ENCODE measurements around the gene TSFM.

TSFM gene

DNA sequence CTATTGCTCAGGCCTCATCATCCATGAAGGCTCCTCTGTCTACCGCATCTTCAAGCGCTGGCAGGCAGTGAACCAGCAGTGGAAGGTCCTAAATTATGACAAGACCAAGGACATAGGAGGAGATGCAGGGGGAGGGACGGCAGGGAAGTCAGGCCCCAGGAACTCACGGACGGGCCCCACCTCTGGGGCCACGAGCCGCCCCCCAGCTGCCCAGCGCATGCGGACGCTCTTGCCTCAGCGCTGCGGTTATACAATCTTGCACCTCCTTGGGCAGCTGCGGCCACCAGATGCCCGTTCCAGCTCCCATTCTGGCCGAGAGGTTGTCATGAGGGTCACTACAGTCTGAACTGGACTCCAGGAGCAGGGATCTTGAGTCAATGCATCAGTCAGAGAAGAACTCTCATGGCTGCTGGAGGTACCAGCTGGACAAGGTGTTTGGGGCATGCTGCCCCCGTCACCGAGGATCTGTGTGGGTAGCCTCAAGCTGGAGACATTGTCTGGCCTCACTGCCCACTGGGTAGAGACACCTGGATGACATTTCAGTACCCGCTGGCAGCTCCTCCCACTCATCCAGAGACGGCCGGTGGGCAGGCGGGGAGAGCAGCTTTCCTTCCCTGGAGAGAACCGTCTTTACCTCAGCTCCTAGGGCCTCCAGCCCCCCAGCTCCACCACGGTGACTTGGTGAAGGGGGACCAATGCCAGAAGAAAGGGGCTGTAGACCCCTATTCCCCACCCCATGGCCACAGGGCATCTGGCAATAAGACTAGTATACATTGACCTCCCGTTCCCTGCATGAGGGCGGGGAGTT is 23.8 kb upstream of the TSFM start:
- TF ChIP-seq, protein P1, sequence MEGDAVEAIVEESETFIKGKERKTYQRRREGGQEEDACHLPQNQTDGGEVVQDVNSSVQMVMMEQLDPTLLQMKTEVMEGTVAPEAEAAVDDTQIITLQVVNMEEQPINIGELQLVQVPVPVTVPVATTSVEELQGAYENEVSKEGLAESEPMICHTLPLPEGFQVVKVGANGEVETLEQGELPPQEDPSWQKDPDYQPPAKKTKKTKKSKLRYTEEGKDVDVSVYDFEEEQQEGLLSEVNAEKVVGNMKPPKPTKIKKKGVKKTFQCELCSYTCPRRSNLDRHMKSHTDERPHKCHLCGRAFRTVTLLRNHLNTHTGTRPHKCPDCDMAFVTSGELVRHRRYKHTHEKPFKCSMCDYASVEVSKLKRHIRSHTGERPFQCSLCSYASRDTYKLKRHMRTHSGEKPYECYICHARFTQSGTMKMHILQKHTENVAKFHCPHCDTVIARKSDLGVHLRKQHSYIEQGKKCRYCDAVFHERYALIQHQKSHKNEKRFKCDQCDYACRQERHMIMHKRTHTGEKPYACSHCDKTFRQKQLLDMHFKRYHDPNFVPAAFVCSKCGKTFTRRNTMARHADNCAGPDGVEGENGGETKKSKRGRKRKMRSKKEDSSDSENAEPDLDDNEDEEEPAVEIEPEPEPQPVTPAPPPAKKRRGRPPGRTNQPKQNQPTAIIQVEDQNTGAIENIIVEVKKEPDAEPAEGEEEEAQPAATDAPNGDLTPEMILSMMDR (IDR thresholded peaks at IDR 0.05; ENCODE audit: control insufficient read depth, insufficient read depth, low read depth, low read length, missing control alignments) = no peak
- no peak overlapping the region for H3K4me3 ChIP-seq (ENCODE audit: control insufficient read depth, low read depth, low read length)
- no peak for DNase-seq (ENCODE audit: low read depth)

DNA sequence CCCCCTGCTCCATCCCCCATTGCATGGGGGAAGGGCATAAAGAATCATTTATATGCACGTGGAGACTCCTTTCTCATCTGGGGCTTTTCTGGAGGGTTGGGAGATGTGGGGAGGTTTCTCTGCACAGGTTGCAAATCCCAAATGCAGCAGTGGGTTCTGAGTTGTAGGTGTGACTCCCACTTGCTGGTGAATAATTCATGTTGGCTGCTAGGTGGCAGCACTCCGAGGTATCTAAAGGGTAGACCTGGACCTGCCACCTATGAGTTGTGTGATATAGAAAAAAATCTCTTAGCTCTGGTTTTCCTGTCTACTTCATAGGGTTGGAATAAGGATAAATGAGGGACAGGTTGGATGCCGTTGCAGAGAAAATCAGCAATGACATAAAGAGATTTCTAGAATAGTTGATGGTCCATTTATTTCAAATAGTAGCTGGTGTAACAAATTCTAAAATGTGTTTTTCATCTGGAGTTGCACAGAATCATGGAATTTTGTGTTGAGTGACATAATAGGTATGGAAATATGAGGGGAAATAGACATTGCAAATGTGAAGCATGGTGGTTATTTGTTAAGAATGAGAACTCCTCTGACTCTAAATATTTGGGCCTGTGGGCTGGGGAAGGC is 23.1 kb upstream of the TSFM start:
- no peak overlapping the region for H3K4me3 ChIP-seq (ENCODE audit: control insufficient read depth, low read depth, low read length)
- TF ChIP-seq, protein P1 (IDR thresholded peaks at IDR 0.05; ENCODE audit: control insufficient read depth, insufficient read depth, low read depth, low read length, missing control alignments) = peak; percentile 49
- no peak for DNase-seq (ENCODE audit: low read depth)

DNA sequence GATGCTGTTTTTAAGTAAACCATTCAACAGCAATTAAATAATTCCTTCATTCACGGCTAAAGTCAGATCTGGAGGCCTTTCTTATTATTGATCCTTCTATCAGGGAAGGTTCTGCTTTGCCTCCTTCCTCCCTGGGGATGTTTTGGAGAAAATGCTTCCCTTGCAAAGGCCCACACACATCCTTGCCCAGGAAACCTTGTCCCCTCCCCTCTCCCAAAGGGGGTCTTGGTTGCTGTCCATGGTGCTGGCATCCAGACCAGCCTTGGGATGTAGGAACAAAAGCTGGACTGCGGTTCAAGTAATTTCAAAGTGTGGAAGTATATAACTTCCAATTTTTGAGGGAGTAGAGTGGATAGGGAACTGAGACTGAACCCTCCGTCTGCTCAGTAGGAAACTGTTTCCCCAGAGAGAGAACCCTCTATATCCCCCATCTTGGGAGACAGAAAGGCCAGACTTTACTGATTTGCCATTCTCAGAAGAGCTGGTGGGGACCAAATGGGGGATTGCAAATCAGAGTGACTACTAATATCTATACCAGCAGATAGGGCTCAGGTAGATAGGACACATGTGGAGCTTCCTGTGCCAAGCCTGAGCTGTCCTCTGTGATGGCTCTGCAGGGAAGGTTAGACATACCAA is 22.1 kb upstream of the TSFM start:
- TF ChIP-seq, protein P1 (IDR thresholded peaks at IDR 0.05; ENCODE audit: control insufficient read depth, insufficient read depth, low read depth, low read length, missing control alignments) = no peak
- no peak for DNase-seq (ENCODE audit: low read depth)
- H3K4me3 ChIP-seq (ENCODE audit: control insufficient read depth, low read depth, low read length) = no peak overlapping the region

DNA sequence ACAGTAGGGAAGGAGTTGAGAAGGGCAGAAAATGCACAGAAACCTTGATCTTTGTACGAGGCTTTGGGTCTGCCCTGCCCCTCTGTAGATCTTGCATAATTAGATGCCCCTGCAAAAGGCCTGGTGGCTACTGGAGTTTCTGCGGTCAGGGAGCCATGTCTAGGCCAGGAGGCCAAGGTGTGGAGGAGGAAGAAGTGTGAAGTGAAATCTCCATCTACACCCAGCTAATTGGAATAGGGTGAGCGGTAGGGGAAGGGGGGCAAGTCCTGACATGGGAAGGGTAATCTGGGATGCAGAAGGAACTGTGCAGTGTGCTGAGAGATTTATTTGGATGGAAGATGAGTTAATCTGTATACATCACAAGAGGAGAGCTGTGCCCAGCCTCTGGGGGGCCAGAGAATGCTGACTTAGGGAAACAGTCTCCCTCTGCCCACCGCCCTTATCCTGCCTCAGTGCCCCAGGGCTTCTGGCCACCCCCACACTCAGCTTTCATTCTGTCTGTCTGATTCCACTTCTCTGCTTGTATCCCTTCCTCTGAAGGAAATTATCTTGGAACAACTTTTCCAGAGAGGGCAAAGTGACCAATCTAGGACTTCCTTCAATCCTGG is 21.1 kb upstream of the TSFM start:
- DNase-seq (ENCODE audit: low read depth) = no peak
- no peak overlapping the region for H3K4me3 ChIP-seq (ENCODE audit: control insufficient read depth, low read depth, low read length)
- TF ChIP-seq, protein P1 (IDR thresholded peaks at IDR 0.05; ENCODE audit: control insufficient read depth, insufficient read depth, low read depth, low read length, missing control alignments) = no peak

DNA sequence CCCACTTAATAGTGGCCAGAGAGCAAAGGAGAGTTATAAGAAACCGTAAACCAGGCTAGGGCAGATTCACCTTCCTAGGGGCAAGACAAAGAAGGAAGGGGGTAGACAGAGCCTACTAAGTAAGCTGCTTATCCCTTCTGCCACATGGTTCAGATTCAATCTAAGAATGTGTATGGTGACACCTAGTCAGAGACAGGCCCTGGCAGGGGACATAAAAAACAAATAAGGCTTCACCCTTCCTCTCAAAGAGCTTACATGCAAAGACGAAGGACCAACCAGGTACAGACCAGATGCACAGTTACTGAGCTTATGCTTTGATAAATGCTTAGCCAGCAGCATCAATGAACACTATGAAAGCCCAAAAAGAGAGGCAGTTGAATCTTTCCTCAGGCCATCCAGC is 20.1 kb upstream of the TSFM start:
- no peak overlapping the region for H3K4me3 ChIP-seq (ENCODE audit: control insufficient read depth, low read depth, low read length)
- TF ChIP-seq, protein P1 (IDR thresholded peaks at IDR 0.05; ENCODE audit: control insufficient read depth, insufficient read depth, low read depth, low read length, missing control alignments) = no peak
- DNase-seq (ENCODE audit: low read depth) = no peak

DNA sequence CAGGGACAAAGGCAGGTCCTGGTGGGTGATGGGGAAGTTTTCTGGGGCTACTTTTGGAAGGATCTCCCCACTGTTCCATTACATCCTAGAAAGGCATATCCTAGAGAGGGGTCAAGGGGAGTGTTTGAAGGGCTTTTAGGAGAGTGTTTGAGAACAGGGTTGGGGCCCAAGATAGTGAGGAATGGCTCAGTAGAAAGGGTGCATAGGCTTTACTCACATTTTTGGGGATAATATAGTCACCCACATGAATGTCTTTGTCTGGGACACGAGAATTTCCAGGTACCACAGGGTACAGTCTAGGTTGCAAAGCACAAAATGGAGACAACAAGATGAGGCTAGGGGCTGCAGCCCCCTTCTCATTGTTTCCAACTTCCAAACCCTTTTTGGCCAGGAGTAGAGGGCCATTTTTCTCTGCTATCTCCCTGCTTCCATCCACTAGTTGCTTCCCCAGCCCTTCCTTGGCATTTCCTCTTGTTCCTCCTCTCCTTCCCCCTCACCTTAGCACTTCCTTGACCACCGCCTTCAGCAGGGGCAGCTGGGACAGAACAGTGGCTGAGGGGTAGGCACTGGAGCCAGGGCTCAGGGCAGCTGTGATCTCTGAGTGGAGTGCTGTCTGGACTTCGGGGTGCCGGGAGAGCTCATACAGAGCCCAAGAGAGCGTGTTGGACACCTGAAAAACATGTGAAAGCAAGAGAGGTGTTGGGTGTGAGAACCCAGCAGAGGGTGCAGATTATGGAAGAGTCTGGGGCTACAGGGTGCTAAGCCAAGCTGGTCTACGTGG is 18.5 kb upstream of the TSFM start:
- DNase-seq (ENCODE audit: low read depth) = no peak
- TF ChIP-seq, protein P1 (IDR thresholded peaks at IDR 0.05; ENCODE audit: control insufficient read depth, insufficient read depth, low read depth, low read length, missing control alignments) = no peak
- no peak overlapping the region for H3K4me3 ChIP-seq (ENCODE audit: control insufficient read depth, low read depth, low read length)
